Esophagus squamous epithelium (tissue), 5 donors: ENCODE data around the gene CYP4F12. TPM values are rescaled to one million over a fixed set of nuclear protein-coding genes. Genes with fewer than 3 reads are reported as not detected.
A peak's percentile ranks its signal among the peaks of the same experiment; 100 is the strongest.

Source experiments
- DNase-seq: peaks from one replicate; lab custom pipeline; 2025; lab: John Stamatoyannopoulos, UW
- H3K27ac ChIP-seq, 4 donors: fragments of 200-600 bp; sonication (generic); one replicate each; pipeline ENCODE4 v1.5.1; 2016 to 2019; ENCODE audit warnings: mild to moderate bottlenecking in 1 of 4
- H3K27me3 ChIP-seq, 4 donors: fragments of 200-600 bp; sonication (generic); 1 replicate in 3 of 4; 2 replicates in 1 of 4; pipeline versions ENCODE4 v1.5.1 to v1.6.0; 2017 to 2021; ENCODE audit warnings: antibody characterized with exemption in 1 of 4
- H3K36me3 ChIP-seq, 3 donors: fragments of 200-600 bp; sonication (generic); one replicate each; pipeline ENCODE4 v1.5.1; 2016 to 2019
- H3K4me1 ChIP-seq, 3 donors: fragments of 200-600 bp; sonication (generic); one replicate each; pipeline ENCODE4 v1.5.1; 2017 to 2019
- H3K4me3 ChIP-seq, 4 donors: fragments of 200-600 bp; sonication (generic); 1 replicate in 3 of 4; 2 replicates in 1 of 4; pipeline ENCODE4 v1.5.1; 2016 to 2019; ENCODE audit warnings: mild to moderate bottlenecking in 2 of 4, moderate library complexity in 1 of 4
- H3K9me3 ChIP-seq, 3 donors: fragments of 200-600 bp; sonication (generic); one replicate each; pipeline ENCODE4 v1.5.1; 2016 to 2019
- POLR2A ChIP-seq, 4 donors: fragments of 450-650 bp; IDR thresholded peaks; one replicate each; pipeline ENCODE4 v1.6.1; 2017; ENCODE audit warnings: antibody characterized with exemption in 4 of 4, mild to moderate bottlenecking in 4 of 4, moderate library complexity in 3 of 4
- WGBS, 2 donors: methylation state at CpG; one replicate each; pipeline ENCODE4 v1.1.5; 2018; 5-methylcytosine and 5-hydroxymethylcytosine counted together
- intact Hi-C: fragments of 100-400 bp; cut with DNase I; formaldehyde crosslinking; loops from one replicate; pipeline ENCODE4 v1.15.0; 2022
- total RNA-seq, 4 donors: library from RNA; depleted of rRNA; stranded (reverse); fragments of >200 nt; gene quantifications; one replicate each; pipeline ENCODE4 v1.1.0, GENCODE V29; 2016
- TF ChIP-seq, protein P1 (sequence below), 6 experiments: fragments of 450-650 bp in 4 of 6; fragments of 200-600 bp in 2 of 6; sonication (generic) in 2 of 6; IDR thresholded peaks; one replicate each; pipeline ENCODE4 v1.5.1; 2016 to 2019; ENCODE audit warnings: antibody characterized with exemption in 6 of 6, mild to moderate bottlenecking in 4 of 6, moderate library complexity in 4 of 6
- donor health status: DM: yes; HTN: yes; CAD: no.

Gene CYP4F12
- total RNA-seq, 4 donors from 2014 or later: 34.5 to 79.3 (median 61.0) TPM

GRCh38 chr19:15631817-15632216 is 41.1 kb upstream of the CYP4F12 start:
- TF ChIP-seq, protein P1, sequence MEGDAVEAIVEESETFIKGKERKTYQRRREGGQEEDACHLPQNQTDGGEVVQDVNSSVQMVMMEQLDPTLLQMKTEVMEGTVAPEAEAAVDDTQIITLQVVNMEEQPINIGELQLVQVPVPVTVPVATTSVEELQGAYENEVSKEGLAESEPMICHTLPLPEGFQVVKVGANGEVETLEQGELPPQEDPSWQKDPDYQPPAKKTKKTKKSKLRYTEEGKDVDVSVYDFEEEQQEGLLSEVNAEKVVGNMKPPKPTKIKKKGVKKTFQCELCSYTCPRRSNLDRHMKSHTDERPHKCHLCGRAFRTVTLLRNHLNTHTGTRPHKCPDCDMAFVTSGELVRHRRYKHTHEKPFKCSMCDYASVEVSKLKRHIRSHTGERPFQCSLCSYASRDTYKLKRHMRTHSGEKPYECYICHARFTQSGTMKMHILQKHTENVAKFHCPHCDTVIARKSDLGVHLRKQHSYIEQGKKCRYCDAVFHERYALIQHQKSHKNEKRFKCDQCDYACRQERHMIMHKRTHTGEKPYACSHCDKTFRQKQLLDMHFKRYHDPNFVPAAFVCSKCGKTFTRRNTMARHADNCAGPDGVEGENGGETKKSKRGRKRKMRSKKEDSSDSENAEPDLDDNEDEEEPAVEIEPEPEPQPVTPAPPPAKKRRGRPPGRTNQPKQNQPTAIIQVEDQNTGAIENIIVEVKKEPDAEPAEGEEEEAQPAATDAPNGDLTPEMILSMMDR (IDR thresholded peaks at IDR 0.05): peak in 2 of 6 experiments; percentile 31 to 43
- no peak for TF ChIP-seq POLR2A (IDR thresholded peaks at IDR 0.05)
- H3K27me3 ChIP-seq: peaks cover 0 to 48% (median 0%) of the 10 kb centered on the region in 4 donors
- H3K9me3 ChIP-seq: no peaks in the 10 kb centered on the region
- no peak for DNase-seq
- WGBS, 2 donors: 2 to 5% methylated on average over 5 to 6 of the region's 9 CpGs
- peaks cover 0 to 28% (median 5%) of the 10 kb centered on the region in 3 donors for H3K4me1 ChIP-seq
- no peaks in the 10 kb centered on the region for H3K36me3 ChIP-seq
- intact Hi-C loops: no loop called here
- H3K27ac ChIP-seq: no peak overlapping the region
- no peak overlapping the region for H3K4me3 ChIP-seq

GRCh38 chr19:15633082-15633835 is 39.6 kb upstream of the CYP4F12 start:
- WGBS, 2 donors: 41 to 52% methylated on average over 5 of the region's 5 CpGs
- intact Hi-C loops: no loop called here
- Histone ChIP-seq H3K4me1 (peaks cover 0 to 28% (median 5%) of the 10 kb centered on the region in 3 donors), H3K27me3 (peaks cover 0 to 41% (median 0%) of the 10 kb centered on the region in 4 donors), H3K27ac (no peak overlapping the region), H3K36me3 (no peaks in the 10 kb centered on the region), H3K4me3 (no peak overlapping the region), H3K9me3 (no peaks in the 10 kb centered on the region)
- no peak for DNase-seq
- TF ChIP-seq, protein P1 (IDR thresholded peaks at IDR 0.05): no peak
- no peak for TF ChIP-seq POLR2A (IDR thresholded peaks at IDR 0.05)

DNA sequence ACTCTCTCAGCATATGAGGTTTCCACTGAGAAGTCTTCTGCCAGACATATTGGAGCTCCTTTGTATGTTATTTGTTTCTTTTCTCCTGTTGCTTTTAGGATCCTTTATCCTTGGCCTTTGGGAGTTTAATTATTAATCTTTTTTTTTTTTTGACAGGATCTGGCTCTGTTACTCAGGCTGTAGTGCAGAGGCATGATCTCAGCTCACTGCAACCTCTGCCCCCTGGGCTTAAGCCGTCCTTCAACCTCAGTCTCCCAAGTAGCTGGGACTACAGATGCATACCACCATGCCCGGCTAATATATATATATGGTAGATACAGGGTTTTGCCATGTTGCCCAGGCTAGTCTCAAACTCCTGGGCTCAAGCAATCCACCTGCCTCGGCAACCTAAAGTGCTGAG is 38.8 kb upstream of the CYP4F12 start:
- TF ChIP-seq, protein P1 (IDR thresholded peaks at IDR 0.05): no peak
- no peak for TF ChIP-seq POLR2A (IDR thresholded peaks at IDR 0.05)
- H3K4me1 ChIP-seq: peaks cover 0 to 25% (median 5%) of the 10 kb centered on the region in 3 donors
- no peak overlapping the region for H3K4me3 ChIP-seq
- no peak for DNase-seq
- no peaks in the 10 kb centered on the region for H3K9me3 ChIP-seq
- 69 to 75% methylated on average over 3 of the region's 3 CpGs for WGBS, 2 donors
- H3K27ac ChIP-seq: no peak overlapping the region
- intact Hi-C loops: no loop called here
- H3K36me3 ChIP-seq: no peaks in the 10 kb centered on the region
- peaks cover 0 to 33% (median 0%) of the 10 kb centered on the region in 4 donors for H3K27me3 ChIP-seq

GRCh38 chr19:15635016-15635805 is 37.7 kb upstream of the CYP4F12 start:
- intact Hi-C loops: no loop called here

More at GRCh38 chr19:15635016-15635805, 37.7 kb upstream of the CYP4F12 start:
- Histone ChIP-seq H3K4me1 (peaks cover 5 to 30% (median 9%) of the 10 kb centered on the region in 3 donors), H3K27me3 (peaks cover 0 to 32% (median 0%) of the 10 kb centered on the region in 4 donors), H3K9me3 (no peaks in the 10 kb centered on the region), H3K4me3 (no peak overlapping the region), H3K27ac (peak overlapping the region in 1 of 4 donors; percentile 0), H3K36me3 (no peaks in the 10 kb centered on the region)
- TF ChIP-seq, protein P1 (IDR thresholded peaks at IDR 0.05): no peak
- no peak for TF ChIP-seq POLR2A (IDR thresholded peaks at IDR 0.05)
- 49 to 58% methylated on average over 2 of the region's 2 CpGs for WGBS, 2 donors
- no peak for DNase-seq
